Stimulated activated CD4-positive, alpha-beta T cell treated with anti-CD3 and anti-CD28 coated beads, TNF-alpha, amount 100 ng/mL, for 1 hour (primary cell): ENCODE measurements around the gene POFUT2.
A peak's percentile ranks its signal among the peaks of the same experiment; 100 is the strongest.

Source experiments
- DNase-seq, 3 donors: peaks; one replicate each; pipeline ENCODE4 v3.0.0-alpha.2; 2020; ENCODE audit warnings: low read depth in 3 of 3, low spot score in 1 of 3

The POFUT2 gene

DNA sequence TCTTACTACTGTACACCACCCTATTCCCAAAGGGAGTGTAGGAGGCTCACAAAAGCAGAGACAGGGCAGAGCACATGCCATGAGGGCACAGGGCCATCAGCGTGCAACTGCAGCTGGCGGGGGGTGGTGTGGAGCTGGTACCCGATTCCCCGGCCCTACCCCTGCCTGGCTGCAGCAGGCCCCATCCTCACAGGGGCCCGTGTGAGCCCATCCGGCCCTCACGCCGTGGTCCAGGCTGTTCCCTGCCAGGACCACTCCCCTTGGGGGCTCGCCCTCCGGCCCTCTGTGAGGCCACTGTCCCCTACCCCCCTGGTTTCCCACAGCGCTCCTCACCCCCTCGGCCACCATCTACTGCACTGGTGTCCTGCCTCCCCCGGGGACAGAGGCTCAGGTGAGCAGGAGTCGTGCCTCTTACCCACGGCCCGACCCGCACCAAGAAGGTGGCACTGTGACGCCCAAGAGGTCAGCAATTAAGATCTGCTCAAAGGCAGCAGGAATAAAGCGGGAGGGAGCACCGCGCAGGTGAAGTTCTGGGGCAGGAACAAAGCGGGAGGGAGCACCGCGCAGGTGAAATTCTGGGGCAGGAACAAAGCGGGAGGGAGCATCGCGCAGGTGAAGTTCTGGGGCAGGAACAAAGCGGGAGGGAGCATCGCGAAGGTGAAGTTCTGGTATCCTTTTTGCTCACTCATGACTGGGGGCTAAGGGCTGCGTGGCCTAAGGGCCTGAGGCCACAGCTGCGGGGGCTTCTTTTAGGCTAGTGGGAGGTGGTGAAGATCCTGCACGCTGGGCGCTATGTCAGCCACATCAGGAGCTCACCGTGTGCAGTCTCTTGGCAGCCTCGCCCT, 3.9 kb downstream of the POFUT2 start:
- no peak for DNase-seq

- DNase-seq, result no peak
Observed at GRCh38 chr21:45283035-45283610, 4.6 kb downstream of the POFUT2 start.

GRCh38 chr21:45282283-45283034, 5.2 kb downstream of the POFUT2 start:
- DNase-seq, result no peak

GRCh38 chr21:45281411-45282282, 6.0 kb downstream of the POFUT2 start:
- DNase-seq, result no peak

DNA sequence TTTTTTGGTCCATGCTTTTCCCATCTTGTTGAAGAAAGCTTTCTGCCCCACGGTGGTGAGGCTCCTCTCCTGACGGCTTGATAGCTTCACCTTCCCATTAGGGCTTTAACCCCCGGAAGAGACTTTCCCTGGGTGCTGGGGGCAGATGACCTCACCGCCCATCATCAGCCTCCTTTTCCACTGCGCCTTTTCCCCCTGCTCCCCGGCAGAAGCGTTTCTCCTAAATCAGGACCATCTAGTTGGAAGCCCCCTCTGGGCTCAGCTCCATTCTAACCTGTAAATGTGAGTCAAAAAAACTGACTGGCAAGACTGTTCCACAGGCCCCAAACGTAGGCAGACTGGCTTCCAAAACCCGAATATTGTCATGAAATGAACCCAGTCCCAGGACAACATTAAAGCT, 6.7 kb downstream of the POFUT2 start:
- DNase-seq, result no peak

DNA sequence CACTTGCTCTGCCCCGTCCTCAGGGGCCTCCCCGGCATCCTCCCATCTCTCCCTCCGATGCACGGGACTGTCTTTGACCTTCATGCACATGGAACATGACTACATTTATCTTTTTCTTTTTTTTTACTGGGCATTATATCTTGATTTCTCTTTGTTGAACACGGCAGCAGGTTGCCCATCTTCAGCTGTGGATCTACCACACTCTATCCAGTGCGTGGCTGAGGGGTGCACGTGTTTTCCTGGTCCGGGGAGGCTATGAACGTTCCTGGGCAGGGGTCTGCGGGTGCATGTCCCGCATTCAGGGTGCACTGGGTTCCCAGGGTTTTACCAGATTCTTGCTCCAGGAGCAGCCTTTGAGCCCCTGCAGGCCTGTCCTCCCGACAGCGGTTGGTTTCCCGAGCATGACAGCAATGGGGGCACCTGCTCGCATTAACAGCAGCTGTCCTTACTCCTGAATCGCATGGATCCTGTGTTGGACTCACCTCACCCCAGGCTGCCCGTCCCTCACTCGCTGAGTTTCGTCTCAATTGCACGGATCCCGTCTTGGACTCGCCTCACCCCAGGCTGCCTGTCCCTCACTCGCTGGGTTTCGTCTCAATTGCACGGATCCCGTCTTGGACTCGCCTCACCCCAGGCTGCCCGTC, 7.4 kb downstream of the POFUT2 start:
- no peak for DNase-seq

GRCh38 chr21:45279446-45280177, 8.1 kb downstream of the POFUT2 start:
- no peak for DNase-seq

- DNase-seq, result no peak
Observed at GRCh38 chr21:45278156-45278911, 9.4 kb downstream of the POFUT2 start.

GRCh38 chr21:45277101-45278045, 10.3 kb downstream of the POFUT2 start:
- DNase-seq, result no peak

DNA sequence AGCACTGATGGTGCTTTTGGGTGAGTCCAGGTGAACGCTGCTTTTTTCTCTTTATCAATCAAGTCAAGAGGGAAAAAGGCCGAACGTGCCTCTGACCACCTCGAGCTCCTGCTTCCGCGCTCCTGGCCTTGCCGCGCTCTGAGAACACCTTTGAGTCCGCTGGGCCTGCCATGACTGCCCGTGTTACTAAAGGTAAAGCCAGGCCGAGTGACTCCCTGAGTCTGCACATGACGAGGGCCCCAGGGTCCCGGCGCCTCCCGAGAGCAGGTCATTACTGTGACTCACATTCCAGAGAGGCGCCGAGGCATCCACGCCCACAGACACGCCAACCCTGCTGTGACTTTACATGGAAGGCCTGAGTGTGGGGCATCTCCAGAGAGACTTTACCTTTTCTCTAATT, 11.1 kb downstream of the POFUT2 start:
- no peak for DNase-seq

DNA sequence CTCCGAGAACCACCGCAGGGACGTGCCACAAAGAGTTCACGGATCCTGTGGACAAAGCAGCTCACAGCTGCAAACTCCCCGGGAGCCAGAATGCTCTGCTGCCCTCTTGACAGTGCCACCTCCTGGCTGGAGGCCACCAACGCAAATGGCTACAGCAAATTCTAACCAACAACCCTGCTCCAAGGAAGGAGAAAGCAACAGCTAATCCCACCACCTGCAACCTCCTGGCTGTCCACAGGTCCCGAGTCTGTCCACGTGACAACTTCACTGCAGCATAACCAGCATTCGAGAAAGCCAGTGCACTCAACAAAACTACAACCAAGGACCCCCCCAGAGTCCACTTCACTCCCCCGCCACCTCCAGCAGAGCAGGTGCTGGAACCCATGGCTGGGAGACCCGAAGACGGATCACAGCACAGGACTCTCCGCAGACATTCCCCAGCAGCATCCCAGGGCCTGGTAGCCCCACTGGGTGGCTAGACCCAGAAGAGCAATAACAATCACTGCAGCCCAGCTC, 17.3 kb downstream of the POFUT2 start:
- no peak for DNase-seq

GRCh38 chr21:45269861-45270260, 17.8 kb downstream of the POFUT2 start:
- DNase-seq, result no peak

DNA sequence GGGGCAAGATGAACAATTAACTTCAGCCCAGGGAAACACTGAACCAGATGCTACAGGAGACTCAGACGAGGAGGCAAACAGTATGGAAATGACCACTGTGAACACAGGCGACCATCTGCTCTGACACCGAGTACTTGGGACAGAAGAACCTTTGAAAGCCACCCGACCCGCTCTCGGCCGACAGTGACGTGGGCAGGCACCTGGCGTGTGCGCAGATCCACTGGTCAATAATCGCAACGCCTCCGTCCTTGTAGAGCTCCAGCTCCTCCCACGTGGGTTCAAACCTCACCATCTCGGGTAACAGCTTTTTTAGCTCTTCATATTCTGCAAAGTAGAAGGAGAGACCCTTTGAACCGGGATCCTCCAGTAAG, 20.3 kb downstream of the POFUT2 start:
- DNase-seq, result no peak

GRCh38 chr21:45266518-45267389, 20.9 kb downstream of the POFUT2 start:
- DNase-seq, result peak in 1 of 3 donors; percentile 13

DNA sequence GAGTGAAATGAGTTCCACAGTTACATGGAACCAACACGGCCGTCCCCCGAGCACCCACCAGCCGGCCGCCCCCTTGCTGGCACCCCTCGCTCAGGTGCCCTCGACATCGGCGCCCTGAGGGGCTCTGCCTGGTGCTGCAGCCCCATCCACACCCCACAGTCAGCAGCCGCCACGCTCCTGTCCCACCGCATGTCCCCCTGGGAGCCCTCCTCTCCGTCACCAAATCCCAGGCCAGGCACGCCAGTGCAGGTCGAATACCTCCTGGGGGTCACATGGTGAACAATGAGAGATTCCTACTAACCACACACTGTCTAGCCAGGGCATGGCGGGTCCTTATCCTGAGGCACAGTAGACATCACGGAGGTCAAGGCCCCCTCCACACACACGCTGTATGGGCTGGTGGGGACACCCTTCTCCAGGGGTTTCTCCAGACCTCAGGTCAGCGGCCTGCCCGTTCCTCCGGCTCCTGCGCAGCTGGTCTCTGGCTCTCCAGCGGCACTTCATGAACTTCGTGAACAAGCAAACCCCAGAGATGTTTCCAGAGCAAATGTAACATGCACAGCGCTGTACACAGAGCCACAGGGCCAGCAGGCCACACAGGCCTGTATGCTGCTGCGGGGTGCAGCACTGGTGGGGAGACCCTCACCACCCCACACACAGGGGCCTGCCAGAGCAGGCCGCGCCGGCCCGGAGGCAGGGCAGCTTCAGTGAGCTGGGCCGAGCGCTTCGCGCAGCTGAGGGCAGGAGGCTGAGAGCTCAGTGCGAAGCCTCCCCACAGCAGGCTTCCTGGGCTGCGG, 21.8 kb downstream of the POFUT2 start:
- DNase-seq, result no peak

DNA sequence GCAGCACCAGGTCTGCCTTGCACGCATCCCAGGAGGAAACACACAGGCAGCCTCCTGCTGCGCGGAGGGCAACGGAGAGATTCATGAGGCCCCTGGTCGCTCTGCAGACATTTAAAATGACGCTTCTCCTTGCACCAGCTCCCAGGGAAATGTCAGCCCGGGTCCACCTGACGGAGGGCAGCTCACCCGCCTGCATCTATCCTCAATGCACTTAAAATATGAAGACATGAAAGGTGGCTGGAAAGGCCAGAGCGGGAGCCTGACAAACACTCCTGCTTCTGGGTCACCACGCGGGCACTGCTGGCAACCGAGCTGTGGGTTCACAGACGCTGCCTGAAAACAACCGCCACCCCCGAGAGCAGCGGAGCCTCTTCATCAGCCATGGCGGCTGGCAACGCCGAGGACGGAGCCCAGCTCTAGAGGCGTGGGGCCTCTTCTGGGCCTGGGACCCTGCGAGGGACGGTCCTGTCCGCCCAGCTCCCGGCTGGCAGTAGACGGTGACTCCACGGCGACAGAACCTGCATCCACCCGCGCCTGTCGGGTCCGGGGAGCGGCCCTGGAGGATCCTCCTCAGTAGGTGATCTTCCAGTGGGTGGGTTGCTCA, 22.7 kb downstream of the POFUT2 start:
- DNase-seq, result no peak
